DND-41 (cell line): ENCODE measurements around the gene SFXN4.

Experiments
- EZH2 ChIP-seq: IDR thresholded peaks from 3 replicates; pipeline ENCODE4 v1.6.1; 2012; ENCODE audit warnings: borderline replicate concordance, low read depth, mild to moderate bottlenecking, moderate library complexity, low read length, inconsistent platforms; ENCODE audit not compliant: severe bottlenecking
- TF ChIP-seq, protein P1 (sequence below): IDR thresholded peaks from 2 replicates; pipeline ENCODE4 v1.5.1; 2012; ENCODE audit warnings: borderline replicate concordance, low read length, moderate library complexity, mild to moderate bottlenecking; ENCODE audit not compliant: poor library complexity, severe bottlenecking; ENCODE audit errors: extremely low read depth

- TF ChIP-seq, protein P1, sequence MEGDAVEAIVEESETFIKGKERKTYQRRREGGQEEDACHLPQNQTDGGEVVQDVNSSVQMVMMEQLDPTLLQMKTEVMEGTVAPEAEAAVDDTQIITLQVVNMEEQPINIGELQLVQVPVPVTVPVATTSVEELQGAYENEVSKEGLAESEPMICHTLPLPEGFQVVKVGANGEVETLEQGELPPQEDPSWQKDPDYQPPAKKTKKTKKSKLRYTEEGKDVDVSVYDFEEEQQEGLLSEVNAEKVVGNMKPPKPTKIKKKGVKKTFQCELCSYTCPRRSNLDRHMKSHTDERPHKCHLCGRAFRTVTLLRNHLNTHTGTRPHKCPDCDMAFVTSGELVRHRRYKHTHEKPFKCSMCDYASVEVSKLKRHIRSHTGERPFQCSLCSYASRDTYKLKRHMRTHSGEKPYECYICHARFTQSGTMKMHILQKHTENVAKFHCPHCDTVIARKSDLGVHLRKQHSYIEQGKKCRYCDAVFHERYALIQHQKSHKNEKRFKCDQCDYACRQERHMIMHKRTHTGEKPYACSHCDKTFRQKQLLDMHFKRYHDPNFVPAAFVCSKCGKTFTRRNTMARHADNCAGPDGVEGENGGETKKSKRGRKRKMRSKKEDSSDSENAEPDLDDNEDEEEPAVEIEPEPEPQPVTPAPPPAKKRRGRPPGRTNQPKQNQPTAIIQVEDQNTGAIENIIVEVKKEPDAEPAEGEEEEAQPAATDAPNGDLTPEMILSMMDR, result no peak
- TF ChIP-seq EZH2, result no peak
Measured at GRCh38 chr10:119178372-119179119, 13.0 kb upstream of the SFXN4 start, which contains the start of gene PRDX3.
